ENCODE measurements around the gene COQ7.

Gene COQ7

GRCh38 chr16:19113577-19114358, 46.4 kb downstream of the COQ7 start, which contains the start of gene ITPRIPL2:
Gene ITPRIPL2, plus strand, starts transcription at chr16:19113964. Its CDS starts 498 bp downstream, at chr16:19114462.
- DNase-seq = peak; percentile 90

GRCh38 chr16:19114359-19115147, 47.1 kb downstream of the COQ7 start:
- DNase-seq = peak; percentile 43

- DNase-seq = no peak
These were observed 48.0 kb downstream of the COQ7 start for GRCh38 chr16:19115148-19116021.

- DNase-seq = peak; percentile 79
These were observed 49.5 kb downstream of the COQ7 start for GRCh38 chr16:19116711-19117449.

- DNase-seq = peak; percentile 99
These were observed 51.6 kb downstream of the COQ7 start for GRCh38 chr16:19118938-19119431.

GRCh38 chr16:19119564-19119963, 52.1 kb downstream of the COQ7 start:
- peak; percentile 75 for DNase-seq

GRCh38 chr16:19123535-19124178, 56.2 kb downstream of the COQ7 start:
- DNase-seq = no peak

GRCh38 chr16:19126300-19126699, 58.9 kb downstream of the COQ7 start:
- DNase-seq = no peak

- DNase-seq = peak; percentile 43
These were observed 59.8 kb downstream of the COQ7 start for GRCh38 chr16:19127205-19127604.

GRCh38 chr16:19127674-19128131, 60.3 kb downstream of the COQ7 start:
- peak; percentile 68 for DNase-seq

GRCh38 chr16:19128454-19129200, 61.2 kb downstream of the COQ7 start:
- no peak for DNase-seq
